K562 (cell line): ENCODE measurements around the gene PON3. TPM values are rescaled to one million over a fixed set of nuclear protein-coding genes. Genes with fewer than 3 reads are reported as not detected.

Source experiments
- ATAC-seq: fragments of 200-7000 bp; cut with Tn5 transposase; 3 replicates; pipeline ENCODE4 v1.9.1; 2020; ENCODE audit warnings: moderate library complexity
- BruUV-seq: library from RNA; stranded (reverse); fragments of 400-500 nt; replicated peaks from 2 replicates; lab custom pipeline; 2021; lab: Mats Ljungman, UMichigan
- CTCF ChIA-PET: fragments of 300-600 bp; formaldehyde crosslinking; extraction: SDS; loops from one replicate; lab custom pipeline; 2021; ENCODE audit warnings: low intra/inter-chr PET ratio; lab: Yijun Ruan, JAX
- POLR2A ChIA-PET: fragments of 300-600, 350-650 bp; sonication (Branson Sonifier 250); formaldehyde crosslinking; extraction: SDS; loops from one replicate; lab custom pipeline; 2021; ENCODE audit warnings: antibody characterized with exemption, inconsistent platforms; lab: Yijun Ruan, JAX
- DNase-seq, 4 experiments: peaks; one replicate each; pipeline versions ENCODE4 v3.0.0 to v3.0.0-alpha.2; 2011 to 2018; ENCODE audit warnings: low spot score in 3 of 4, mixed read lengths in 3 of 4; ENCODE audit errors: extremely low read depth in 1 of 4
- FAIRE-seq: peaks from 2 replicates; lab custom pipeline; 2011; peaks lifted over from hg19 to GRCh38; lab: Jason Lieb, UNC
- H2AFZ ChIP-seq: 2 replicates; pipeline ENCODE4 v1.6.0; 2011; ENCODE audit warnings: low read depth, low read length, control low read depth, inconsistent platforms
- H3K27ac ChIP-seq: fragments of 200-600 bp; 3 replicates; pipeline ENCODE4 v1.8.0; 2011; ENCODE audit warnings: low read depth, mild to moderate bottlenecking, control low read depth, inconsistent platforms, low read length, moderate library complexity, mixed read lengths; ENCODE audit errors: extremely low read depth
- H3K27me3 ChIP-seq, 2 experiments: fragments of 300-600 bp in 1 of 2; 2 replicates in 1 of 2; 3 replicates in 1 of 2; pipeline versions ENCODE4 v1.6.0 to v1.8.0; 2011; ENCODE audit warnings: inconsistent platforms in 2 of 2, low read length in 2 of 2, mild to moderate bottlenecking in 1 of 2, mixed read lengths in 1 of 2, moderate library complexity in 1 of 2; ENCODE audit not compliant: control insufficient read depth in 2 of 2, insufficient read depth in 2 of 2
- H3K36me3 ChIP-seq: fragments of 300-600 bp; 3 replicates; pipeline ENCODE4 v1.8.0; 2011; ENCODE audit warnings: mild to moderate bottlenecking, low read length, inconsistent platforms; ENCODE audit not compliant: control insufficient read depth, insufficient read depth
- H3K4me1 ChIP-seq, 2 experiments: fragments of 200-600 bp in 1 of 2; replicated peaks in 1 of 2; 2 replicates in 1 of 2; 3 replicates in 1 of 2; pipeline versions ENCODE4 v1.5.1 to v1.8.0; 2011; ENCODE audit warnings: inconsistent platforms in 2 of 2, low read length in 2 of 2, mild to moderate bottlenecking in 1 of 2, mixed read lengths in 1 of 2, moderate library complexity in 1 of 2; ENCODE audit not compliant: control insufficient read depth in 2 of 2, insufficient read depth in 2 of 2
- H3K4me2 ChIP-seq: 2 replicates; pipeline ENCODE4 v1.6.1; 2011; ENCODE audit warnings: low read length, control low read depth, inconsistent platforms, mixed read lengths; ENCODE audit not compliant: insufficient read depth
- H3K4me3 ChIP-seq: fragments of 200-600 bp; sonication (generic), shearing (Covaris generic); 2 replicates; pipeline ENCODE4 v1.5.1; 2016; ENCODE audit warnings: control low read depth, inconsistent platforms
- H3K79me2 ChIP-seq: fragments of 200-600 bp; 3 replicates; pipeline ENCODE4 v1.8.0; 2011; ENCODE audit warnings: low read length, inconsistent platforms; ENCODE audit not compliant: control insufficient read depth, insufficient read depth
- H3K9ac ChIP-seq, 2 experiments: 2 replicates each; pipeline versions ENCODE4 v1.6.0 to v1.6.1; 2011; ENCODE audit warnings: low read depth in 2 of 2, low read length in 2 of 2, control low read depth in 1 of 2, inconsistent platforms in 1 of 2, mild to moderate bottlenecking in 1 of 2, mixed read lengths in 1 of 2; ENCODE audit not compliant: insufficient read depth in 1 of 2
- H3K9me1 ChIP-seq: one replicate; pipeline ENCODE4 v1.6.0; 2011; ENCODE audit warnings: inconsistent platforms, mild to moderate bottlenecking, low read length, moderate library complexity; ENCODE audit not compliant: control insufficient read depth, insufficient read depth
- H3K9me3 ChIP-seq: replicated peaks from 2 replicates; pipeline ENCODE4 v1.5.1; 2011; ENCODE audit warnings: low read depth, low read length, inconsistent platforms; ENCODE audit not compliant: control insufficient read depth, insufficient read depth
- H4K20me1 ChIP-seq: replicated peaks from 2 replicates; pipeline ENCODE4 v1.6.1; 2011; ENCODE audit warnings: low read length, inconsistent platforms, mixed read lengths; ENCODE audit not compliant: control insufficient read depth, insufficient read depth
- ARID1B ChIP-seq: fragments of 450-650 bp; IDR thresholded peaks from 2 replicates; pipeline ENCODE4 v1.6.1; 2016; ENCODE audit warnings: antibody characterized with exemption, mild to moderate bottlenecking, inconsistent platforms
- CEBPG ChIP-seq, 3 experiments: fragments of 200-800 bp in 1 of 3; sonication (Bioruptor generic) in 1 of 3; sonication (generic) in 1 of 3; formaldehyde crosslinking in 1 of 3; IDR thresholded peaks in 2 of 3; conservative IDR thresholded peaks in 1 of 3; 2 replicates each; pipeline versions ENCODE4 v1.6.1 to v1.8.0; 2016 to 2022; ENCODE audit warnings: missing compliant biosample characterization in 2 of 3, missing genetic modification characterization in 2 of 3, mild to moderate bottlenecking in 1 of 3, missing genetic modification reagents in 1 of 3
- CTBP1 ChIP-seq: fragments of 450-650 bp; IDR thresholded peaks from 2 replicates; pipeline ENCODE4 v1.6.1; 2016; ENCODE audit warnings: borderline replicate concordance
- EP300 ChIP-seq: IDR thresholded peaks from 2 replicates; pipeline ENCODE4 v1.6.1; 2012; ENCODE audit warnings: low read length, improper control_type of control experiment
- SMAD3 ChIP-seq: fragments of 450-650 bp; formaldehyde crosslinking; conservative IDR thresholded peaks from 2 replicates; pipeline ENCODE4 v1.4.0; 2020; ENCODE audit warnings: mild to moderate bottlenecking
- ZNF133 ChIP-seq: fragments of 250-450 bp; sonication (Bioruptor Pico); IDR thresholded peaks from 2 replicates; pipeline ENCODE4 v1.4.0; 2020; ENCODE audit warnings: mild to moderate bottlenecking
- WGBS: fragments of 100-300 bp; shearing (Covaris generic); methylation state at CpG from one replicate; pipeline ENCODE4 v1.1.6; 2016; ENCODE audit warnings: low coverage, mixed read lengths; ENCODE audit not compliant: insufficient coverage; ENCODE audit errors: missing lambda C conversion rate; 5-methylcytosine and 5-hydroxymethylcytosine counted together
- in situ Hi-C: fragments of 300-500 bp; cut with MboI; formaldehyde crosslinking; loops from 4 replicates; pipeline ENCODE4 v1.15.0; 2018; ENCODE audit warnings: inconsistent platforms, mixed read lengths
- intact Hi-C: fragments of 100-400 bp; cut with micrococcal nuclease; formaldehyde crosslinking; loops from 2 replicates; pipeline ENCODE4 v1.14.2; 2022
- polyA plus RNA-seq, 8 experiments: library from polyadenylated mRNA; depleted of rRNA in 4 of 8; stranded (reverse) in 5 of 8; unstranded in 3 of 8; fragments of >200 nt; fragmentation: Nextera tagmentation in 2 of 8; fragmentation: Illumina TruSeq in 1 of 8; extraction: Ambion mirVana in 2 of 8; extraction: Trizol in 1 of 8; gene quantifications; 2 replicates each; pipeline versions ENCODE4 v1.2.1 to v1.2.3, GENCODE V29; 2011 to 2014; ENCODE audit warnings: inconsistent platforms in 1 of 8, missing spikeins in 1 of 8
- total RNA-seq, 7 experiments: library from RNA; depleted of rRNA in 6 of 7; stranded (reverse); fragments of >200 nt in 6 of 7; fragmentation: Illumina TruSeq in 2 of 7; extraction: Trizol in 2 of 7; gene quantifications; 2 replicates each; pipeline versions ENCODE4 v1.2.1 to v1.2.3, GENCODE V29; 2011 to 2021; ENCODE audit warnings: low replicate concordance in 1 of 7
- TF ChIP-seq, protein P1 (sequence below): fragments of 250-450 bp; sonication (Bioruptor Pico); IDR thresholded peaks from 2 replicates; pipeline ENCODE4 v1.8.0; 2021; ENCODE audit warnings: moderate library complexity, mild to moderate bottlenecking, inconsistent platforms
- TF ChIP-seq, protein P2 (sequence below): fragments of 450-650 bp; IDR thresholded peaks from one replicate; pipeline ENCODE4 v1.6.1; 2018; ENCODE audit warnings: mild to moderate bottlenecking, moderate library complexity; ENCODE audit not compliant: partially characterized antibody

Gene PON3
- total and polyA plus RNA-seq, 9 of the 15 experiments (the other 6 are each of a cell fraction or from before 2014, with no cell fraction given): 0.15 to 0.38 (median 0.18) TPM; not detected in 6

DNA sequence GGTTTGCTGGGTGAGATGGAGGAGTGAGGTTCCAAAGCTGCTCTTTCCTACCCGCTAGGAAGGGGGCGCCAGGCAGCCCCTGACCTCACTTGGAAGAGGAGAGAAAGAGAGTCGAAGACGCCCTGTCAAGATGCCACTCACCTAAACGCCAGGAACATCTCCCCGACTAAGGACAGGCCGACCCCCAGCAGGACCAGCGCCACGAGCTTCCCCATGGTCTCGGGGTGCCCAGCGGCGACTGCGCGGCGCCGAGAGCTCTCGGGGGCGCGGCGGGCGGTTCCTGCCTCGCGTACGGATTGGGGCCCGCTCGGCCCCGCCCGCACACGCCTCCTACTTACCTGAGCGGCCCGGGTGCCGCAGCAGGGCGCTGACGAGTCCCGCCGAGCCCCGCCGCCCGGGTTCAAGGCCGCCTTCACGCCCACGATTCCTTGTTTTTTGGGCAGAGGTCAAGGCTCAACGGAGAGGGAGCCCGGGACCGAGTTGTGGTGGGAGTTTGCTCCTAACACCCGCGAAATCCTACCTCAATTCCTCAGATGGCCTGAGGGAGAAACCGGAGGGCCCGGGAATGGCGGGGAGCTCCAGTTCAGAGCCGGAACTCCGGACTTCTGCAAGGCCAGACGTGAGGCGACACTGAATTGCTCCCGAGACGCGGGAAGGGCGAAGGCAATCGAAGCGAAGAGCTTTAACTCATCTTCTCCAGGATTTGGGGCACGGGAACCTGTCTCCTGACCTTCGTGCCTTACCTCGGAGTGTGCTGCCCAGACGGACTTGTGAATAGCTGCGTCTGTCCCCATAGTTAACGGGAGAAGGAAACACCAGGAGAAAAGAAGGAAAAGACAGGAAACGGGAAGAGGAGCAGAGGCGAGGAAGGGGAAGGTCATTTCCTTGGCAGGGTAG is at the start of gene PON3 (continued):
- TF ChIP-seq CTBP1 (peak; percentile 76; the same call in 1 of the 2 replicates), EP300 (no peak), SMAD3 (CRISPR knock-in tag) (no peak), ZNF133 (CRISPR knock-in tag) (no peak), CEBPG (CRISPR knock-in tag; IDR thresholded peaks at IDR 0.05) (no peak), CEBPG (tag; conservative IDR thresholded peaks at IDR 0.05 in 1 of 2, IDR thresholded peaks at IDR 0.05 in 1 of 2) (no peak)
- TF ChIP-seq, protein P1, sequence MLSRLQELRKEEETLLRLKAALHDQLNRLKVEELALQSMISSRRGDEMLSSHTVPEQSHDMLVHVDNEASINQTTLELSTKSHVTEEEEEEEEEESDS: no peak
- TF ChIP-seq, protein P2, sequence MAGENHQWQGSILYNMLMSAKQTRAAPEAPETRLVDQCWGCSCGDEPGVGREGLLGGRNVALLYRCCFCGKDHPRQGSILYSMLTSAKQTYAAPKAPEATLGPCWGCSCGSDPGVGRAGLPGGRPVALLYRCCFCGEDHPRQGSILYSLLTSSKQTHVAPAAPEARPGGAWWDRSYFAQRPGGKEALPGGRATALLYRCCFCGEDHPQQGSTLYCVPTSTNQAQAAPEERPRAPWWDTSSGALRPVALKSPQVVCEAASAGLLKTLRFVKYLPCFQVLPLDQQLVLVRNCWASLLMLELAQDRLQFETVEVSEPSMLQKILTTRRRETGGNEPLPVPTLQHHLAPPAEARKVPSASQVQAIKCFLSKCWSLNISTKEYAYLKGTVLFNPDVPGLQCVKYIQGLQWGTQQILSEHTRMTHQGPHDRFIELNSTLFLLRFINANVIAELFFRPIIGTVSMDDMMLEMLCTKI: no peak

- Histone ChIP-seq H3K4me3 (no peak overlapping the region), H3K36me3 (no peaks in the 10 kb centered on the region), H3K27ac (no peak overlapping the region), H3K79me2 (no peaks in the 10 kb centered on the region), H3K9ac (no peak overlapping the region), H3K9me3 (no peaks in the 10 kb centered on the region)
- POLR2A ChIA-PET: interaction anchor here (1.5 kb wide), 1 partner anchor 10 kb away, joined by 4 read pairs; the partner anchor contains the start of gene PON2
- no peak for ATAC-seq
- no peak for TF ChIP-seq ARID1B
- TF ChIP-seq, all 486 proteins: peak for 0
- Histone ChIP-seq H3K9me1 (no peaks in the 10 kb centered on the region), H4K20me1 (no peaks in the 10 kb centered on the region), H3K4me1 (peaks cover 0 to 5% of the 10 kb centered on the region in 2 experiments; a peak in 1 of 5 replicates), H3K4me2 (no peak overlapping the region), H2AFZ (no peak overlapping the region), H3K27me3 (no peaks in the 10 kb centered on the region; a peak in 3 of 5 replicates)
- CTCF ChIA-PET: no interaction called here
- in situ Hi-C loops: no loop called here
- intact Hi-C loops: no loop called here
- BruUV-seq: no TSS peak
- 2% methylated on average over 2 of the region's 2 CpGs for WGBS
- FAIRE-seq: no peak
- no peak for DNase-seq
These were observed 48.6 kb upstream of the PON3 start for GRCh38 chr7:95444796-95445195.
